ENCODE data around the gene NLN.
"Not testable (repeated sequence)": the region's sequence is repeated elsewhere in the genome, so short reads cannot be mapped to it uniquely, and the experiment has no call there.

The NLN gene

GRCh38 chr5:65871776-65872175, 149.8 kb downstream of the NLN start:
- not testable (repeated sequence) for DNase-seq (ENCODE audit: low read depth)

- no peak for DNase-seq (ENCODE audit: low read depth)
These were observed 151.3 kb downstream of the NLN start for GRCh38 chr5:65873181-65873750.

- DNase-seq (ENCODE audit: low read depth): no peak
These were observed 152.2 kb downstream of the NLN start for GRCh38 chr5:65874241-65874640.

GRCh38 chr5:65876496-65876895, 154.5 kb downstream of the NLN start:
- DNase-seq (ENCODE audit: low read depth): no peak

DNA sequence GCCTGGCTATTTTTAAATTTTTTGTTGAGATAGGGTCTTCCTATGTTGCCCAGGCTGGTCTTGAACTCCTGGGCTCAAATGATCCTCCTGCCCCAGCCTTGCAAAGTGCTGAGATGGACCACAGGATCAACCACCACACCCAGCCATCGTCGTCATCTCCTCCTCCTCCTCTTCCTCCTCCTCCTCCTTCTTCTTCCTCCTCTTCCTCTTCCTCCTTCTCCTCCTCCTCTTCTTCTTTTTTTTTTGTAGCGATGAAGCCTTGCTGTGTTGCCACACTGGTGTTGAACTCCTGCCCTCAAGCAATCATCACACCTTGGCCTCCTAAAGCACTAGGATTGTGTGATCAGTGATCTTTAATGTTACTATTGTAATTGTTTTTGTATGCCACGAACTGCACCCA, 155.0 kb downstream of the NLN start:
- DNase-seq (ENCODE audit: low read depth): no peak
